RPMI8226 (cell line): ENCODE measurements around the gene COL4A4.
"Not testable (repeated sequence)": the region's sequence is repeated elsewhere in the genome, so short reads cannot be mapped to it uniquely, and the experiment has no call there.

Source experiments
- DNase-seq: peaks from one replicate; pipeline ENCODE4 v3.0.0-alpha.2; 2015

Gene COL4A4

GRCh38 chr2:227106845-227107759 lies 56.9 kb downstream of the COL4A4 start:
- DNase-seq: peak; percentile 45

GRCh38 chr2:227103583-227103982 lies 60.4 kb downstream of the COL4A4 start:
- no peak for DNase-seq

- no peak for DNase-seq
Observed at GRCh38 chr2:227099340-227099739, 64.7 kb downstream of the COL4A4 start.

GRCh38 chr2:227098162-227098515 lies 65.9 kb downstream of the COL4A4 start:
- no peak for DNase-seq

- no peak for DNase-seq
Observed at GRCh38 chr2:227097495-227098161, 66.4 kb downstream of the COL4A4 start.

GRCh38 chr2:227095346-227095745 lies 68.7 kb downstream of the COL4A4 start:
- DNase-seq: no peak

- DNase-seq: no peak
Observed at GRCh38 chr2:227082286-227082685, 81.7 kb downstream of the COL4A4 start.

- DNase-seq: no peak
Observed at GRCh38 chr2:227079726-227080125, 84.3 kb downstream of the COL4A4 start.

GRCh38 chr2:227065065-227065464 lies 98.9 kb downstream of the COL4A4 start:
- not testable (repeated sequence) for DNase-seq

- DNase-seq: no peak
Observed at GRCh38 chr2:227058888-227059399, 105.1 kb downstream of the COL4A4 start.

GRCh38 chr2:227057743-227058447 lies 106.1 kb downstream of the COL4A4 start:
- DNase-seq: no peak

- DNase-seq: no peak
Observed at GRCh38 chr2:227057060-227057459, 106.9 kb downstream of the COL4A4 start.

- no peak for DNase-seq
Observed at GRCh38 chr2:227054006-227054405, 110.0 kb downstream of the COL4A4 start.

GRCh38 chr2:227052879-227053278 lies 111.1 kb downstream of the COL4A4 start:
- DNase-seq: no peak

GRCh38 chr2:227043981-227044380 lies 120.0 kb downstream of the COL4A4 start:
- DNase-seq: no peak

GRCh38 chr2:227038550-227039189 lies 125.3 kb downstream of the COL4A4 start:
- no peak for DNase-seq

GRCh38 chr2:227036527-227036926 lies 127.5 kb downstream of the COL4A4 start:
- no peak for DNase-seq

- no peak for DNase-seq
Observed at GRCh38 chr2:227035711-227036367, 128.2 kb downstream of the COL4A4 start.

GRCh38 chr2:227033471-227034148 lies 130.4 kb downstream of the COL4A4 start:
- peak; percentile 40 for DNase-seq

GRCh38 chr2:227031379-227031778 lies 132.6 kb downstream of the COL4A4 start:
- no peak for DNase-seq

GRCh38 chr2:227030789-227031188 lies 133.2 kb downstream of the COL4A4 start:
- no peak for DNase-seq
